ENCODE measurements around the gene LHPP. TPM values are rescaled to one million over a fixed set of nuclear protein-coding genes. Genes with fewer than 3 reads are reported as not detected.

Gene LHPP
- total RNA-seq, 4 donors from 2014 or later, result 34.2 to 76.7 (median 38.2) TPM

- H3K36me3 ChIP-seq, result no peaks in the 10 kb centered on the region
- H3K4me1 ChIP-seq, result peaks cover 0 to 34% (median 0%) of the 10 kb centered on the region in 4 donors
- H3K27me3 ChIP-seq, result no peaks in the 10 kb centered on the region
- TF ChIP-seq POLR2A (IDR thresholded peaks at IDR 0.05), result no peak
- TF ChIP-seq CTCF (IDR thresholded peaks at IDR 0.05), result no peak
- H3K4me3 ChIP-seq, result no peak overlapping the region
- peak overlapping the region in 1 of 4 donors; percentile 56 for H3K27ac ChIP-seq
- H3K9me3 ChIP-seq, result no peaks in the 10 kb centered on the region
- no peak for DNase-seq
Measured at GRCh38 chr10:124604214-124605000, 142.8 kb downstream of the LHPP start.

- TF ChIP-seq POLR2A (IDR thresholded peaks at IDR 0.05) (no peak), CTCF (IDR thresholded peaks at IDR 0.05) (no peak)
- no peaks in the 10 kb centered on the region for H3K9me3 ChIP-seq
- DNase-seq, result no peak
Measured at GRCh38 chr10:124605001-124605370, 143.4 kb downstream of the LHPP start.

GRCh38 chr10:124605481-124605855, 143.8 kb downstream of the LHPP start:
- TF ChIP-seq CTCF (IDR thresholded peaks at IDR 0.05) (no peak), POLR2A (IDR thresholded peaks at IDR 0.05) (no peak)
- Histone ChIP-seq H3K27ac (no peak overlapping the region), H3K4me1 (peaks cover 0 to 24% (median 0%) of the 10 kb centered on the region in 4 donors), H3K4me3 (no peak overlapping the region), H3K9me3 (no peaks in the 10 kb centered on the region), H3K27me3 (no peaks in the 10 kb centered on the region), H3K36me3 (no peaks in the 10 kb centered on the region)
- DNase-seq, result no peak

More at GRCh38 chr10:124605001-124605370, 143.4 kb downstream of the LHPP start:
- Histone ChIP-seq H3K36me3 (no peaks in the 10 kb centered on the region), H3K4me3 (no peak overlapping the region), H3K27ac (peak overlapping the region in 1 of 4 donors; percentile 56), H3K27me3 (no peaks in the 10 kb centered on the region), H3K4me1 (peaks cover 0 to 28% (median 0%) of the 10 kb centered on the region in 4 donors)

- no peak for TF ChIP-seq POLR2A (IDR thresholded peaks at IDR 0.05)
- TF ChIP-seq CTCF (IDR thresholded peaks at IDR 0.05), result no peak
- Histone ChIP-seq H3K27me3 (no peaks in the 10 kb centered on the region), H3K36me3 (no peaks in the 10 kb centered on the region), H3K9me3 (no peaks in the 10 kb centered on the region), H3K27ac (peak overlapping the region in 1 of 4 donors; percentile 49), H3K4me1 (peaks cover 0 to 24% (median under 1%) of the 10 kb centered on the region in 4 donors), H3K4me3 (no peak overlapping the region)
- no peak for DNase-seq
Measured at GRCh38 chr10:124605856-124606812, 144.5 kb downstream of the LHPP start.

- Histone ChIP-seq H3K36me3 (no peaks in the 10 kb centered on the region), H3K4me1 (peaks cover 0 to 24% (median 4%) of the 10 kb centered on the region in 4 donors), H3K9me3 (no peaks in the 10 kb centered on the region), H3K4me3 (no peak overlapping the region), H3K27me3 (no peaks in the 10 kb centered on the region), H3K27ac (peak overlapping the region in 1 of 4 donors; percentile 49)
- TF ChIP-seq POLR2A (IDR thresholded peaks at IDR 0.05), result no peak
- TF ChIP-seq CTCF (IDR thresholded peaks at IDR 0.05), result no peak
- no peak for DNase-seq
Measured at GRCh38 chr10:124606822-124607221, 145.2 kb downstream of the LHPP start.

All from Peyer's patch (tissue), 4 donors.